ENCODE measurements around the gene METAP1D.
"Not testable (repeated sequence)": the region's sequence is repeated elsewhere in the genome, so short reads cannot be mapped to it uniquely, and the experiment has no call there.

Gene METAP1D

GRCh38 chr2:171966688-171967087, 33.1 kb upstream of the METAP1D start:
- TF ChIP-seq, protein P1, sequence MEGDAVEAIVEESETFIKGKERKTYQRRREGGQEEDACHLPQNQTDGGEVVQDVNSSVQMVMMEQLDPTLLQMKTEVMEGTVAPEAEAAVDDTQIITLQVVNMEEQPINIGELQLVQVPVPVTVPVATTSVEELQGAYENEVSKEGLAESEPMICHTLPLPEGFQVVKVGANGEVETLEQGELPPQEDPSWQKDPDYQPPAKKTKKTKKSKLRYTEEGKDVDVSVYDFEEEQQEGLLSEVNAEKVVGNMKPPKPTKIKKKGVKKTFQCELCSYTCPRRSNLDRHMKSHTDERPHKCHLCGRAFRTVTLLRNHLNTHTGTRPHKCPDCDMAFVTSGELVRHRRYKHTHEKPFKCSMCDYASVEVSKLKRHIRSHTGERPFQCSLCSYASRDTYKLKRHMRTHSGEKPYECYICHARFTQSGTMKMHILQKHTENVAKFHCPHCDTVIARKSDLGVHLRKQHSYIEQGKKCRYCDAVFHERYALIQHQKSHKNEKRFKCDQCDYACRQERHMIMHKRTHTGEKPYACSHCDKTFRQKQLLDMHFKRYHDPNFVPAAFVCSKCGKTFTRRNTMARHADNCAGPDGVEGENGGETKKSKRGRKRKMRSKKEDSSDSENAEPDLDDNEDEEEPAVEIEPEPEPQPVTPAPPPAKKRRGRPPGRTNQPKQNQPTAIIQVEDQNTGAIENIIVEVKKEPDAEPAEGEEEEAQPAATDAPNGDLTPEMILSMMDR (IDR thresholded peaks at IDR 0.05; ENCODE audit: low read depth, low read length), result no peak
- H3K4me3 ChIP-seq (ENCODE audit: low read depth, low read length), result no peak overlapping the region
- DNase-seq (ENCODE audit: low read depth, low spot score), result no peak
- in situ Hi-C loops (cut with HindIII; ENCODE audit: low sequenced_read_pairs), result no loop called here

DNA sequence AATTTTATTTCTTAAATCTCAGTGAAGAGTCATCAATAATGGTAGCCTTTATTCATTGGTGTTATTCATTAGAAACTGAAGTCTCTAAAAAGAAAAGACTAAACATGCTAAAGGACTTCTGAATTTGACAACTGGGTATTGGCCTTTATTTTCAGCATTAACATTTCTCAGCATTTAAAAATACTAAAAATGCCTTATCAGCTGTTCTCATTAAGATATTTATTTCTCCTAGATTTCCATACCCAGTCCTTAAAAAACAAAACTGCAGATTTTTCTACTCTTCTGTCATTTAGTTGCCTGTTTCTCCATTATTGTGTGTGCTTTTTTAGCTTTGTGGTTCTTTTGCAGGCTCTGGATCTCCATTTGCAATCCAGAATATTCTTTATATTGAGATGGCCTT, 31.2 kb upstream of the METAP1D start:
- H3K4me3 ChIP-seq (ENCODE audit: low read depth, low read length), result no peak overlapping the region
- in situ Hi-C loops (cut with HindIII; ENCODE audit: low sequenced_read_pairs), result no loop called here
- DNase-seq (ENCODE audit: low read depth, low spot score), result no peak
- TF ChIP-seq, protein P1 (IDR thresholded peaks at IDR 0.05; ENCODE audit: low read depth, low read length), result no peak

DNA sequence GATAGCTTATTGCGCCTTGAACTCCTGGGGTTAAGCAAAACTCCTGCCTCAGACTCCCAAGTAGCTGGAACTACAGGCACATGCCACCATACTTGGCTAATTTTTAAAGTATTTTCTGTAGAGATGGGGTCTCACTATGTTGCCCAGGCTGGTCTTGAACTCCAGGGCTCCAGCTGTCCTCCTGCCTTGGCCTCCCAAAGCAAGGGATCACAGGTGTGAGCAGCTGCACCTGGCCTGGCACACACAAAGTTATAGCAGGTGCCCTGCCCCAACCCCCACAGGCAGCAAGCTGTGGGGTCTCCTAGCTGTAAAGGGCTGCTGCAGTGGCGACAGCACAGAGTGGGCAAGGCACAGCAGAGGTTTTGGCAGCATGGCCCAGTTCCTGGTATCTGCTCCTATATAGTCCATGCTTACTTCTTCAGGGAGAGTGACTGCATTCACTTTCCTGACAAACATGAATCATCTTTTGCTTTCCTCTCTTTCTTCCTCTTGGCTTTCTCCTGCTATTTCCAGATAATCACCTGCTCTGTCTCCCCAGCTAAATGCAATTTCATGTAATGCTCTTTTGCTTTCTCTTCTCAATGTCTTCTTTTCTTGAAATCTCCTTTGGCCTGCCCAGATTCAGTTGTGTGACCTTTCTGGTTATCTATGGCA, 27.3 kb upstream of the METAP1D start:
- TF ChIP-seq, protein P1 (IDR thresholded peaks at IDR 0.05; ENCODE audit: low read depth, low read length), result no peak
- in situ Hi-C loops (cut with HindIII; ENCODE audit: low sequenced_read_pairs), result no loop called here
- DNase-seq (ENCODE audit: low read depth, low spot score), result no peak
- H3K4me3 ChIP-seq (ENCODE audit: low read depth, low read length), result no peak overlapping the region

DNA sequence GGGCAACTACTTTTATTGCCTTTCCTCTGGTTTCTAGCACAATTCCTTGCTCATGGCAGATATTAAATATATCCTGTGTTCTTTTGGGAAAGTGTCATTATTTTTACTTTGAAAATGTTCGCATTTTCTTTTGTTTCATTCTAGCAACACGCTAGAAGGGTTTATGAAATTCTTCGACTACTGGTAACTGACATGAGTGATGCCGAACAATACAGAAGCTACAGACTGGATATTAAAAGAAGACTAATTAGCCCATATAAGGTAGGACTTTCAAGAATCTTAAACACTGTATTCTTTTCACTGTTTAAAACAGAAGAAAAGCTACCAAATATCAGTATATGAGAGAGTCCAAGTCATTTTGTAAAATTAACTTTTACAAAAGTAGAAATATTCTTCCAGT, 20.6 kb upstream of the METAP1D start:
- no peak overlapping the region for H3K4me3 ChIP-seq (ENCODE audit: low read depth, low read length)
- TF ChIP-seq, protein P1 (IDR thresholded peaks at IDR 0.05; ENCODE audit: low read depth, low read length), result no peak
- no peak for DNase-seq (ENCODE audit: low read depth, low spot score)
- in situ Hi-C loops (cut with HindIII; ENCODE audit: low sequenced_read_pairs), result no loop called here

DNA sequence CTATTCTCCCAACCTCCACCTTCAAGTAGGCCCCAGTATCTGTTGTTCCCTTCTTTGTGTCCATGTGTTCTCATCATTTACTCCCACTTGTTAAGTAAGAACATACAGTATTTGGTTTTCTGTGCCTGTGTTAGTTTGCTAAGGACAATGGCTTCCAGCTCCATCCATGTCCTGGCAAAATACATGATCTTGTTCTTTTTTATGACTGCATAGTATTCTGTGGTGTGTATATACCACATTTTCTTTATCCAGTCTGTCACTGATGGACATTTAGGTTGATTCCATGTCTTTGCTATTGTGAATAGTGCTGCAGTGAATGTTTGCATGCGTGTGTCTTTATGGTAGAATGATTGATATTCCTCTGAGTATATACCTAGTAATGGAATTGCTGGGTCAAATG, 15.8 kb upstream of the METAP1D start:
- DNase-seq (ENCODE audit: low read depth, low spot score); H3K4me3 ChIP-seq (ENCODE audit: low read depth, low read length); in situ Hi-C loops (cut with HindIII; ENCODE audit: low sequenced_read_pairs): not testable (repeated sequence)

- DNase-seq (ENCODE audit: low read depth, low spot score), result no peak
- TF ChIP-seq, protein P1 (IDR thresholded peaks at IDR 0.05; ENCODE audit: low read depth, low read length), result no peak
- no peak overlapping the region for H3K4me3 ChIP-seq (ENCODE audit: low read depth, low read length)
- in situ Hi-C loops (cut with HindIII; ENCODE audit: low sequenced_read_pairs), result no loop called here
Observed at GRCh38 chr2:171985076-171985475, 14.7 kb upstream of the METAP1D start.

DNA sequence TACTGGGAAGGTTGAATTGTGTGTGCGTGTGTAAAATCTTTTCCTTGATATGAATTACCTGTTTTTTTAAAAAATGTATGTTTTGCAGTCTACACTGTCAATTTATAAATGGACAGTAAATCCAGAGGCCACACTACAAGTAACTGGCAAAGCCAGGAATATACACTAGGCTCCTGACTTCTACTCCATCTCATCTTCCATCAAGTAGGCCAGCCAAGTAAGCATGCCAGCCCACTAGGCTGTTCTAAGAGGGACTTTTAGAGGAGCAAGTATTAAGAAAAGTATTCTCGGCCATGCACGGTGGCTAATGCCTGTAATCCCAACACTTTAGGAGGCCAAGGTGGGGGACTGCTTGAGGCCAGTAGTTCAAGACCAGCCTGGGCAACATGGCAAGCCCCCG, 13.0 kb upstream of the METAP1D start:
- DNase-seq (ENCODE audit: low read depth, low spot score), result no peak
- TF ChIP-seq, protein P1 (IDR thresholded peaks at IDR 0.05; ENCODE audit: low read depth, low read length), result no peak
- in situ Hi-C loops (cut with HindIII; ENCODE audit: low sequenced_read_pairs), result no loop called here
- H3K4me3 ChIP-seq (ENCODE audit: low read depth, low read length), result no peak overlapping the region

All from astrocyte of the spinal cord (primary cell).